Measurements from ENCODE around the gene LRMDA.

Gene LRMDA

GRCh38 chr10:76113952-76114351 is 682.5 kb downstream of the LRMDA start:
- no peak overlapping the region for H3K4me3 Mint-ChIP-seq
- H3K27ac Mint-ChIP-seq: no peak overlapping the region
- H3K4me1 Mint-ChIP-seq (ENCODE audit: low read depth): no peaks in the 10 kb centered on the region
- H3K9me3 Mint-ChIP-seq: no peaks in the 10 kb centered on the region
- H3K27me3 Mint-ChIP-seq: no peaks in the 10 kb centered on the region
- intact Hi-C loops (cut with micrococcal nuclease): no loop called here
- peaks cover 8% of the 10 kb centered on the region for H3K36me3 Mint-ChIP-seq (ENCODE audit: low read depth)

- Mint-ChIP-seq H3K27me3 (no peaks in the 10 kb centered on the region), H3K27ac (no peak overlapping the region)
Observed at GRCh38 chr10:76114581-76115001, 683.2 kb downstream of the LRMDA start.

GRCh38 chr10:76115131-76115470 is 683.7 kb downstream of the LRMDA start:
- Mint-ChIP-seq H3K36me3 (ENCODE audit: low read depth) (peaks cover 8% of the 10 kb centered on the region), H3K27me3 (no peaks in the 10 kb centered on the region), H3K27ac (no peak overlapping the region), H3K4me3 (no peak overlapping the region), H3K4me1 (ENCODE audit: low read depth) (no peaks in the 10 kb centered on the region), H3K9me3 (no peaks in the 10 kb centered on the region)
- intact Hi-C loops (cut with micrococcal nuclease): no loop called here

More at GRCh38 chr10:76114581-76115001, 683.2 kb downstream of the LRMDA start:
- no peaks in the 10 kb centered on the region for H3K4me1 Mint-ChIP-seq (ENCODE audit: low read depth)
- peaks cover 8% of the 10 kb centered on the region for H3K36me3 Mint-ChIP-seq (ENCODE audit: low read depth)
- no peaks in the 10 kb centered on the region for H3K9me3 Mint-ChIP-seq
- H3K4me3 Mint-ChIP-seq: no peak overlapping the region
- intact Hi-C loops (cut with micrococcal nuclease): no loop called here

- Mint-ChIP-seq H3K27ac (no peak overlapping the region), H3K4me3 (no peak overlapping the region), H3K27me3 (no peaks in the 10 kb centered on the region), H3K36me3 (ENCODE audit: low read depth) (peaks cover 6% of the 10 kb centered on the region), H3K9me3 (no peaks in the 10 kb centered on the region), H3K4me1 (ENCODE audit: low read depth) (no peaks in the 10 kb centered on the region)
- intact Hi-C loops (cut with micrococcal nuclease): no loop called here
Observed at GRCh38 chr10:76115471-76116155, 684.2 kb downstream of the LRMDA start.

GRCh38 chr10:76116523-76116922 is 685.1 kb downstream of the LRMDA start:
- no peaks in the 10 kb centered on the region for H3K36me3 Mint-ChIP-seq (ENCODE audit: low read depth)
- H3K4me3 Mint-ChIP-seq: no peak overlapping the region
- H3K27me3 Mint-ChIP-seq: no peaks in the 10 kb centered on the region
- H3K27ac Mint-ChIP-seq: no peak overlapping the region
- intact Hi-C loops (cut with micrococcal nuclease): no loop called here
- no peaks in the 10 kb centered on the region for H3K9me3 Mint-ChIP-seq
- H3K4me1 Mint-ChIP-seq (ENCODE audit: low read depth): no peaks in the 10 kb centered on the region

GRCh38 chr10:76117949-76118348 is 686.5 kb downstream of the LRMDA start:
- intact Hi-C loops (cut with micrococcal nuclease): no loop called here
- Mint-ChIP-seq H3K9me3 (no peaks in the 10 kb centered on the region), H3K27ac (no peak overlapping the region), H3K36me3 (ENCODE audit: low read depth) (no peaks in the 10 kb centered on the region), H3K4me3 (no peak overlapping the region), H3K4me1 (ENCODE audit: low read depth) (no peaks in the 10 kb centered on the region), H3K27me3 (no peaks in the 10 kb centered on the region)

- H3K4me1 Mint-ChIP-seq (ENCODE audit: low read depth): no peaks in the 10 kb centered on the region
- intact Hi-C loops (cut with micrococcal nuclease): no loop called here
- no peaks in the 10 kb centered on the region for H3K36me3 Mint-ChIP-seq (ENCODE audit: low read depth)
- no peak overlapping the region for H3K27ac Mint-ChIP-seq
- H3K9me3 Mint-ChIP-seq: no peaks in the 10 kb centered on the region
- no peaks in the 10 kb centered on the region for H3K27me3 Mint-ChIP-seq
- H3K4me3 Mint-ChIP-seq: no peak overlapping the region
Observed at GRCh38 chr10:76119036-76119435, 687.6 kb downstream of the LRMDA start.

- H3K9me3 Mint-ChIP-seq: no peaks in the 10 kb centered on the region
- H3K4me1 Mint-ChIP-seq (ENCODE audit: low read depth): no peaks in the 10 kb centered on the region
- H3K27ac Mint-ChIP-seq: no peak overlapping the region
- no peaks in the 10 kb centered on the region for H3K36me3 Mint-ChIP-seq (ENCODE audit: low read depth)
- H3K27me3 Mint-ChIP-seq: no peaks in the 10 kb centered on the region
- intact Hi-C loops (cut with micrococcal nuclease): no loop called here
- H3K4me3 Mint-ChIP-seq: no peak overlapping the region
Observed at GRCh38 chr10:76119515-76119914, 688.1 kb downstream of the LRMDA start.

- no peaks in the 10 kb centered on the region for H3K27me3 Mint-ChIP-seq
- H3K4me1 Mint-ChIP-seq (ENCODE audit: low read depth): peaks cover 6% of the 10 kb centered on the region
- H3K4me3 Mint-ChIP-seq: no peak overlapping the region
- H3K9me3 Mint-ChIP-seq: no peaks in the 10 kb centered on the region
- H3K36me3 Mint-ChIP-seq (ENCODE audit: low read depth): no peaks in the 10 kb centered on the region
- intact Hi-C loops (cut with micrococcal nuclease): no loop called here
- H3K27ac Mint-ChIP-seq: no peak overlapping the region
Observed at GRCh38 chr10:76122056-76122455, 690.6 kb downstream of the LRMDA start.

GRCh38 chr10:76124280-76124679 is 692.9 kb downstream of the LRMDA start:
- H3K4me3 Mint-ChIP-seq: no peak overlapping the region
- H3K27ac Mint-ChIP-seq: no peak overlapping the region
- intact Hi-C loops (cut with micrococcal nuclease): no loop called here
- no peaks in the 10 kb centered on the region for H3K9me3 Mint-ChIP-seq
- H3K27me3 Mint-ChIP-seq: no peaks in the 10 kb centered on the region
- H3K36me3 Mint-ChIP-seq (ENCODE audit: low read depth): no peaks in the 10 kb centered on the region
- H3K4me1 Mint-ChIP-seq (ENCODE audit: low read depth): peaks cover 14% of the 10 kb centered on the region

GRCh38 chr10:76125900-76126299 is 694.5 kb downstream of the LRMDA start:
- Mint-ChIP-seq H3K4me3 (no peak overlapping the region), H3K36me3 (ENCODE audit: low read depth) (no peaks in the 10 kb centered on the region), H3K4me1 (ENCODE audit: low read depth) (peaks cover 14% of the 10 kb centered on the region), H3K9me3 (no peaks in the 10 kb centered on the region), H3K27ac (no peak overlapping the region), H3K27me3 (no peaks in the 10 kb centered on the region)
- intact Hi-C loops (cut with micrococcal nuclease): no loop called here

GRCh38 chr10:76126607-76127527 is 695.4 kb downstream of the LRMDA start:
- Mint-ChIP-seq H3K4me3 (no peak overlapping the region), H3K9me3 (no peaks in the 10 kb centered on the region)
- intact Hi-C loops (cut with micrococcal nuclease): no loop called here

GRCh38 chr10:76127984-76128589 is 696.7 kb downstream of the LRMDA start:
- H3K9me3 Mint-ChIP-seq: no peaks in the 10 kb centered on the region
- H3K4me1 Mint-ChIP-seq (ENCODE audit: low read depth): peaks cover 14% of the 10 kb centered on the region
- intact Hi-C loops (cut with micrococcal nuclease): no loop called here
- H3K4me3 Mint-ChIP-seq: no peak overlapping the region
- no peaks in the 10 kb centered on the region for H3K27me3 Mint-ChIP-seq
- no peak overlapping the region for H3K27ac Mint-ChIP-seq
- H3K36me3 Mint-ChIP-seq (ENCODE audit: low read depth): no peaks in the 10 kb centered on the region

More at GRCh38 chr10:76126607-76127527, 695.4 kb downstream of the LRMDA start:
- H3K27me3 Mint-ChIP-seq: no peaks in the 10 kb centered on the region
- H3K27ac Mint-ChIP-seq: no peak overlapping the region
- peaks cover 14% of the 10 kb centered on the region for H3K4me1 Mint-ChIP-seq (ENCODE audit: low read depth)
- H3K36me3 Mint-ChIP-seq (ENCODE audit: low read depth): no peaks in the 10 kb centered on the region

- intact Hi-C loops (cut with micrococcal nuclease): no loop called here
- Mint-ChIP-seq H3K4me3 (no peak overlapping the region), H3K4me1 (ENCODE audit: low read depth) (peaks cover 14% of the 10 kb centered on the region), H3K27ac (no peak overlapping the region), H3K9me3 (no peaks in the 10 kb centered on the region), H3K36me3 (ENCODE audit: low read depth) (no peaks in the 10 kb centered on the region), H3K27me3 (no peaks in the 10 kb centered on the region)
Observed at GRCh38 chr10:76129213-76129612, 697.8 kb downstream of the LRMDA start.

Measured in dendritic cell treated with granulocyte-macrophage colony-stimulating factor and Interleukin-4, amounts not matched to agents 40 ng/mL and 50 ng/mL, for 4 days (primary cell).